Natural killer cell (primary cell): Measurements from ENCODE around the gene METAP1D. TPM values are rescaled to one million over a fixed set of nuclear protein-coding genes. Genes with fewer than 3 reads are reported as not detected.

ENCODE experiments used
- ATAC-seq, 3 donors: fragments of 150-1000 bp in 2 of 3; fragments of 200-7000 bp in 1 of 3; cut with Tn5 transposase; 1 replicate in 1 of 3; 2 replicates in 2 of 3; pipeline ENCODE4 v1.10.0; 2021; ENCODE audit warnings: mild to moderate bottlenecking in 2 of 3, moderate library complexity in 2 of 3
- DNase-seq, 2 donors: peaks; one replicate each; pipeline versions ENCODE4 v3.0.0 to v3.0.0-alpha.2; 2013 to 2021; ENCODE audit warnings: mixed read lengths in 1 of 2
- H3K27ac ChIP-seq: one replicate; pipeline ENCODE4 v1.5.1; 2013; ENCODE audit warnings: mild to moderate bottlenecking, low read length
- H3K27me3 ChIP-seq: one replicate; pipeline ENCODE4 v1.6.1; 2013; ENCODE audit warnings: low read length; ENCODE audit not compliant: control insufficient read depth, insufficient read depth
- H3K36me3 ChIP-seq: one replicate; pipeline ENCODE4 v1.6.1; 2013; ENCODE audit warnings: low read length; ENCODE audit not compliant: control insufficient read depth, insufficient read depth
- H3K4me1 ChIP-seq: one replicate; pipeline ENCODE4 v1.6.1; 2013; ENCODE audit warnings: low read length; ENCODE audit not compliant: control insufficient read depth, insufficient read depth
- H3K4me3 ChIP-seq: one replicate; pipeline ENCODE4 v1.5.1; 2013; ENCODE audit warnings: low read length
- H3K9me3 ChIP-seq: one replicate; pipeline ENCODE4 v1.6.1; 2013; ENCODE audit warnings: low read length; ENCODE audit not compliant: control insufficient read depth, insufficient read depth
- H3K27ac Mint-ChIP-seq, 2 donors: one replicate each; pipeline ENCODE4 v1.8.0; 2022; ENCODE audit warnings: mild to moderate bottlenecking in 2 of 2, mixed read lengths in 2 of 2, moderate library complexity in 1 of 2
- H3K27me3 Mint-ChIP-seq, 2 donors: one replicate each; pipeline ENCODE4 v1.8.0; 2022; ENCODE audit warnings: low read depth in 2 of 2, mixed read lengths in 2 of 2
- H3K36me3 Mint-ChIP-seq: one replicate; pipeline ENCODE4 v1.8.0; 2022; ENCODE audit warnings: mixed read lengths
- H3K4me1 Mint-ChIP-seq, 2 donors: one replicate each; pipeline ENCODE4 v1.8.0; 2022; ENCODE audit warnings: mixed read lengths in 2 of 2
- H3K4me3 Mint-ChIP-seq: one replicate; pipeline ENCODE4 v1.8.0; 2022; ENCODE audit warnings: mild to moderate bottlenecking, moderate library complexity, mixed read lengths
- H3K9me3 Mint-ChIP-seq, 2 donors: one replicate each; pipeline ENCODE4 v1.8.0; 2022; ENCODE audit warnings: mixed read lengths in 2 of 2
- WGBS: methylation state at CpG from one replicate; pipeline ENCODE4 v1.1.7; 2013; ENCODE audit warnings: missing lambda C conversion rate; ENCODE audit not compliant: insufficient coverage; 5-methylcytosine and 5-hydroxymethylcytosine counted together
- intact Hi-C: fragments of 100-400 bp; cut with micrococcal nuclease; formaldehyde crosslinking; loops from one replicate; pipeline ENCODE4 v1.14.2; 2022
- total RNA-seq, 4 donors: library from RNA; stranded (reverse); fragments of 120-200 nt in 1 of 4; gene quantifications; one replicate each; pipeline versions ENCODE4 v1.2.3 to v1.2.4, GENCODE V29; 2013 to 2022
- TF ChIP-seq, protein P1 (sequence below): fragments of 200-600 bp; IDR thresholded peaks from one replicate; pipeline ENCODE4 v1.8.0; 2022; ENCODE audit warnings: antibody characterized with exemption

METAP1D gene
- total RNA-seq, 3 donors from 2014 or later (not counting 1 experiment from before 2014, with no cell fraction given) = 2.8 to 3.4 (median 3.2) TPM

DNA sequence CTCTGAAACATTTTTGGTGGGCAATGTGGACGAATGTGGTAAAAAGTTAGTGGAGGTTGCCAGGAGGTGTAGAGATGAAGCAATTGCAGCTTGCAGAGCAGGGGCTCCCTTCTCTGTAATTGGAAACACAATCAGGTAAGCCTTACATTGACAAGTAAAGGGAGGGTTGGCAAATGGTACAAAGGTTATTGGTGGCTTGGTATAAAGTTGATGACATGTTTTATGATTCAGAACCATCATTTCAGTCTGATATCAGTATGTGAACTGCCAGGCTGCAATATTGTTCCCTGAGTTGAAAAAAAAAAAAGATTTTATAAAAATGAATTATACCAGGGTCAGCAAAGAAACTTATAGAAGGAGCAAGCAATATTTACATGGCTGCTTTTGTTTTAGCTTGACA, 71.2 kb downstream of the METAP1D start:
- Histone ChIP-seq H3K9me3 (no peaks in the 10 kb centered on the region), H3K4me3 (no peak overlapping the region), H3K27ac (no peak overlapping the region), H3K27me3 (peaks cover 4% of the 10 kb centered on the region), H3K4me1 (no peaks in the 10 kb centered on the region), H3K36me3 (no peaks in the 10 kb centered on the region)
- TF ChIP-seq, protein P1, sequence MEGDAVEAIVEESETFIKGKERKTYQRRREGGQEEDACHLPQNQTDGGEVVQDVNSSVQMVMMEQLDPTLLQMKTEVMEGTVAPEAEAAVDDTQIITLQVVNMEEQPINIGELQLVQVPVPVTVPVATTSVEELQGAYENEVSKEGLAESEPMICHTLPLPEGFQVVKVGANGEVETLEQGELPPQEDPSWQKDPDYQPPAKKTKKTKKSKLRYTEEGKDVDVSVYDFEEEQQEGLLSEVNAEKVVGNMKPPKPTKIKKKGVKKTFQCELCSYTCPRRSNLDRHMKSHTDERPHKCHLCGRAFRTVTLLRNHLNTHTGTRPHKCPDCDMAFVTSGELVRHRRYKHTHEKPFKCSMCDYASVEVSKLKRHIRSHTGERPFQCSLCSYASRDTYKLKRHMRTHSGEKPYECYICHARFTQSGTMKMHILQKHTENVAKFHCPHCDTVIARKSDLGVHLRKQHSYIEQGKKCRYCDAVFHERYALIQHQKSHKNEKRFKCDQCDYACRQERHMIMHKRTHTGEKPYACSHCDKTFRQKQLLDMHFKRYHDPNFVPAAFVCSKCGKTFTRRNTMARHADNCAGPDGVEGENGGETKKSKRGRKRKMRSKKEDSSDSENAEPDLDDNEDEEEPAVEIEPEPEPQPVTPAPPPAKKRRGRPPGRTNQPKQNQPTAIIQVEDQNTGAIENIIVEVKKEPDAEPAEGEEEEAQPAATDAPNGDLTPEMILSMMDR = no peak
- intact Hi-C loops = no loop called here
- WGBS = 81% methylated on average over 1 of the region's 1 CpG
- ATAC-seq = no peak
- H3K4me1 Mint-ChIP-seq = no peaks in the 10 kb centered on the region
- H3K27ac Mint-ChIP-seq = no peak overlapping the region
- no peak overlapping the region for H3K4me3 Mint-ChIP-seq
- H3K36me3 Mint-ChIP-seq = peaks cover 7% of the 10 kb centered on the region
- H3K9me3 Mint-ChIP-seq = no peaks in the 10 kb centered on the region
- peaks cover 15 to 47% of the 10 kb centered on the region in 2 donors for H3K27me3 Mint-ChIP-seq
- no peak for DNase-seq

DNA sequence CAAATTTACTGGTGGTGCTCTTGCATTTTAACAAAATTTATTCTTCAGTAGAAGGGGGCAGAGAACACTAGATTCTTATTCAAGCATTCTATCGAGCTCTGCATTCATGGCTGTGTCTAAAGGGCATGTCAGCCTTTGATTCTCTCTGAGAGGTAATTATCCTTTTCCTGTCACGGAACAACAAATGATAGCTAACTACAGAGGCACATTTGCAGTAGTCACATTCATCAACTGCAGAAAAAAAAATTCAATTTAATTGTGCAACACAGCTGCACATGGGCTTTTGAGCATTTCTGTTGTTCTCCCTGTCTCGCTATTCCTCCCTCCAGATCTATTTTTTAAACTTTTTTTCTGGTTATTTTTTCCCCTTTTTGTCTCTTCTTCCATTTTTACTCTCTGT, 72.5 kb downstream of the METAP1D start:
- Mint-ChIP-seq H3K4me3 (no peak overlapping the region), H3K27me3 (peaks cover 22 to 60% of the 10 kb centered on the region in 2 donors), H3K9me3 (no peaks in the 10 kb centered on the region), H3K27ac (no peak overlapping the region), H3K36me3 (peaks cover 7% of the 10 kb centered on the region), H3K4me1 (no peaks in the 10 kb centered on the region)
- TF ChIP-seq, protein P1 = no peak
- WGBS = 98% methylated on average over 3 of the region's 3 CpGs
- Histone ChIP-seq H3K27me3 (peaks cover 12% of the 10 kb centered on the region), H3K36me3 (no peaks in the 10 kb centered on the region), H3K4me3 (no peak overlapping the region), H3K4me1 (no peaks in the 10 kb centered on the region), H3K9me3 (no peaks in the 10 kb centered on the region), H3K27ac (no peak overlapping the region)
- ATAC-seq (no peak), DNase-seq (no peak)
- intact Hi-C loops = no loop called here

DNA sequence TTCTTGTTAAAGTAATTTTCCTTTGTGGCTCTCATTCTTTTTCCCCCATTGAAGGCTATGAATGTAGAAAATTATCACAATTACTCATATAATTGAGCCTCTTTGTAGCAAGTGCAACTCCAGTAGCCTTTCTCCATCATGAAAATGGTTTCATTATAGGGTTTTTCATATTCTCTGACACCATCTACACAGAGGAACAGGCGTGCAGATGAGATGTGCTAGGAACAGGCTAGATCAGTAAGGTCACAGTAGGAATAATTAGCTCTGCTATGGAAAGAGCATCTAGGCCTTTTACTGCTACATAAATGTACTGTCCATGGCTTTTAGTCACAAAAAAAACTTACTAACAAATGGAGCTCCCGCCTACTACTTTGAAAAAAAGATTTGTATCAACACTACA, 73.0 kb downstream of the METAP1D start:
- TF ChIP-seq, protein P1 = no peak
- Mint-ChIP-seq H3K4me1 (no peaks in the 10 kb centered on the region), H3K9me3 (no peaks in the 10 kb centered on the region), H3K27me3 (peaks cover 23 to 63% of the 10 kb centered on the region in 2 donors), H3K27ac (no peak overlapping the region), H3K36me3 (peaks cover 7% of the 10 kb centered on the region), H3K4me3 (no peak overlapping the region)
- Histone ChIP-seq H3K27ac (no peak overlapping the region), H3K27me3 (peaks cover 12% of the 10 kb centered on the region), H3K9me3 (no peaks in the 10 kb centered on the region), H3K4me3 (no peak overlapping the region), H3K4me1 (no peaks in the 10 kb centered on the region), H3K36me3 (no peaks in the 10 kb centered on the region)
- intact Hi-C loops = no loop called here
- 100% methylated on average over 2 of the region's 2 CpGs for WGBS
- no peak for ATAC-seq
- no peak for DNase-seq

DNA sequence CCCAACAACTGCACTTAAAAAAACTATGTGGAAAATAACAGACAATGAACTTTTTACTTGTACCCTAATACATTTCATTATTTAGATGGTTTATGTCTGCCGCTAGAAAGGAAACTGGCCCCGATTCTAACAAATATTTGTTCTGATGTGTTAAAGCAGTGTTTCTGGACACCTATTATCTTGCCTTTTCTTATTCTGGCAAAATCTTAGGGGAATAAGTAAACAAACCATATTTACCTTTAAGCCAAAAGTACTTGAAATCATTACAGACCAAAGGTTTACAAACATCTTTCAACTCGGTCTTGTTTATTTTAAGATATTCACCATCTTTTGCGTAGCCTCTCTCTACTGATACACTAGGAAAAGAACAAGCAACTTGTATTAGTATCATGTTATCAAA, 73.8 kb downstream of the METAP1D start:
- DNase-seq = no peak
- Mint-ChIP-seq H3K4me1 (no peaks in the 10 kb centered on the region), H3K36me3 (peaks cover 7% of the 10 kb centered on the region), H3K9me3 (no peaks in the 10 kb centered on the region), H3K4me3 (no peak overlapping the region), H3K27ac (no peak overlapping the region), H3K27me3 (peaks cover 29 to 70% of the 10 kb centered on the region in 2 donors)
- no peak for ATAC-seq
- TF ChIP-seq, protein P1 = no peak
- no peak overlapping the region for H3K27ac ChIP-seq
- H3K27me3 ChIP-seq = peaks cover 17% of the 10 kb centered on the region
- H3K4me3 ChIP-seq = no peak overlapping the region
- WGBS = 83% methylated on average over 1 of the region's 4 CpGs
- H3K4me1 ChIP-seq = no peaks in the 10 kb centered on the region
- intact Hi-C loops = no loop called here
- no peaks in the 10 kb centered on the region for H3K36me3 ChIP-seq
- H3K9me3 ChIP-seq = no peaks in the 10 kb centered on the region
